CD4-positive, CD25-positive, alpha-beta regulatory T cell (primary cell): ENCODE results near the gene SVEP1. TPM values are rescaled to one million over a fixed set of nuclear protein-coding genes. Genes with fewer than 3 reads are reported as not detected.

Source experiments
- ATAC-seq, 2 donors: fragments of 150-1000 bp; cut with Tn5 transposase; one replicate each; pipeline ENCODE4 v1.10.0; 2021; ENCODE audit warnings: low read depth in 2 of 2, moderate number of reproducible peaks in 2 of 2, moderate library complexity in 1 of 2
- DNase-seq, 3 donors: peaks; one replicate each; pipeline versions ENCODE4 v3.0.0 to v3.0.0-alpha.2; 2012 to 2022; ENCODE audit warnings: mixed read lengths in 1 of 3
- H3K27ac ChIP-seq: one replicate; pipeline ENCODE4 v1.7.0; 2013; ENCODE audit warnings: mild to moderate bottlenecking, low read length; ENCODE audit not compliant: insufficient read depth, poor library complexity, severe bottlenecking
- H3K27me3 ChIP-seq: one replicate; pipeline ENCODE4 v1.7.0; 2013; ENCODE audit warnings: low read length; ENCODE audit not compliant: control insufficient read depth, insufficient read depth
- H3K36me3 ChIP-seq: one replicate; pipeline ENCODE4 v1.7.0; 2013; ENCODE audit warnings: mild to moderate bottlenecking, low read length, moderate library complexity; ENCODE audit not compliant: control insufficient read depth, insufficient read depth
- H3K4me1 ChIP-seq: 2 replicates; pipeline ENCODE4 v1.7.0; 2013; ENCODE audit warnings: mild to moderate bottlenecking, low read length; ENCODE audit not compliant: insufficient read depth, control insufficient read depth, poor library complexity, severe bottlenecking
- H3K4me3 ChIP-seq: one replicate; pipeline ENCODE4 v1.7.0; 2013; ENCODE audit warnings: low read depth, mild to moderate bottlenecking, low read length, moderate library complexity
- H3K9me3 ChIP-seq, 2 experiments: 1 replicate in 1 of 2; 2 replicates in 1 of 2; pipeline ENCODE4 v1.7.0; 2013; ENCODE audit warnings: low read length in 2 of 2, mild to moderate bottlenecking in 1 of 2, moderate library complexity in 1 of 2; ENCODE audit not compliant: control insufficient read depth in 2 of 2
- H3K27ac Mint-ChIP-seq, 3 donors: one replicate each; pipeline ENCODE4 v1.8.0; 2020 to 2022; ENCODE audit warnings: mild to moderate bottlenecking in 3 of 3, mixed read lengths in 3 of 3, moderate library complexity in 2 of 3
- H3K27me3 Mint-ChIP-seq: one replicate; pipeline ENCODE4 v1.8.0; 2022; ENCODE audit warnings: mild to moderate bottlenecking, mixed read lengths
- H3K36me3 Mint-ChIP-seq: one replicate; pipeline ENCODE4 v1.8.0; 2020; ENCODE audit warnings: mixed read lengths
- H3K4me1 Mint-ChIP-seq, 4 donors: one replicate each; pipeline ENCODE4 v1.8.0; 2020 to 2022; ENCODE audit warnings: mixed read lengths in 4 of 4, mild to moderate bottlenecking in 1 of 4
- H3K4me3 Mint-ChIP-seq, 4 donors: one replicate each; pipeline ENCODE4 v1.8.0; 2020 to 2022; ENCODE audit warnings: mild to moderate bottlenecking in 4 of 4, mixed read lengths in 4 of 4, moderate library complexity in 3 of 4
- H3K9me3 Mint-ChIP-seq, 7 donors: one replicate each; pipeline ENCODE4 v1.8.0; 2020 to 2022; ENCODE audit warnings: mixed read lengths in 7 of 7, mild to moderate bottlenecking in 3 of 7, moderate library complexity in 2 of 7
- polyA plus RNA-seq, 4 donors: library from polyadenylated mRNA; unstranded; fragments of 300-500 nt; fragmentation: Illumina TruSeq; gene quantifications; one replicate each; pipeline ENCODE4 v1.2.3, GENCODE V29; 2021
- total RNA-seq: library from RNA; stranded (reverse); gene quantifications from one replicate; pipeline ENCODE4 v1.2.3, GENCODE V29; 2022

SVEP1 gene
- total and polyA plus RNA-seq, 5 donors from 2014 or later = 0.12 TPM; not detected in 4

DNA sequence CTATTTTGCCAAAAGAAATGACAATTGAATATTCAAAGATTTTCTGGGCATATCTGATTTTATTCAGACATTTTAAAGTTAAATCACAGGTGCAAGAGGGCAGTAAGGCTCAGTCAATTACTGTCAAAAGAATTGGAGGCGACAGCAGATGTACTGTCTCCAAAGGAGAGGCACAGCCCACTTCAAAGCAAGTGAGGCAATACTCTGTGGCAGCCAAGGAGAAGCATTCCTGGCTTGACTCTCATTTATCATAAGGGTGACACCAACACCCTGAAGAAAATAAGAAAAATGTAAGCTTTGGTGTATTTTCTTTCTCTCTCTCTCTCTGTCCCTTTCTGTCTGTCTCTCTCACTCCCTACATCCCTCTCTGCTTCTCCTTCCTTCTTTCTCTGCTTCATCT is 93.3 kb downstream of the SVEP1 start:
- H3K36me3 Mint-ChIP-seq = no peaks in the 10 kb centered on the region
- H3K27ac Mint-ChIP-seq = no peak overlapping the region
- no peak for DNase-seq
- ATAC-seq = no peak
- no peaks in the 10 kb centered on the region for H3K4me1 ChIP-seq
- H3K27me3 Mint-ChIP-seq = no peaks in the 10 kb centered on the region
- H3K27ac ChIP-seq = no peak overlapping the region
- H3K9me3 ChIP-seq = no peaks in the 10 kb centered on the region
- H3K4me3 ChIP-seq = no peak overlapping the region
- peaks cover 0 to 10% (median 0%) of the 10 kb centered on the region in 7 donors for H3K9me3 Mint-ChIP-seq
- no peaks in the 10 kb centered on the region for H3K4me1 Mint-ChIP-seq
- H3K36me3 ChIP-seq = no peaks in the 10 kb centered on the region
- no peaks in the 10 kb centered on the region for H3K27me3 ChIP-seq
- no peak overlapping the region for H3K4me3 Mint-ChIP-seq

GRCh38 chr9:110479481-110479880 is 100.1 kb downstream of the SVEP1 start:
- no peak overlapping the region for H3K4me3 Mint-ChIP-seq
- H3K36me3 ChIP-seq = no peaks in the 10 kb centered on the region
- no peaks in the 10 kb centered on the region for H3K27me3 Mint-ChIP-seq
- H3K36me3 Mint-ChIP-seq = no peaks in the 10 kb centered on the region
- H3K27ac ChIP-seq = no peak overlapping the region
- no peaks in the 10 kb centered on the region for H3K4me1 Mint-ChIP-seq
- ATAC-seq (no peak), DNase-seq (no peak)
- H3K4me3 ChIP-seq = no peak overlapping the region
- H3K27ac Mint-ChIP-seq = no peak overlapping the region
- no peaks in the 10 kb centered on the region for H3K4me1 ChIP-seq
- no peaks in the 10 kb centered on the region for H3K27me3 ChIP-seq
- no peaks in the 10 kb centered on the region for H3K9me3 ChIP-seq
- peaks cover 0 to 5% (median 0%) of the 10 kb centered on the region in 7 donors for H3K9me3 Mint-ChIP-seq

- ATAC-seq = no peak
- no peak overlapping the region for H3K27ac ChIP-seq
- Mint-ChIP-seq H3K27me3 (no peaks in the 10 kb centered on the region), H3K36me3 (no peaks in the 10 kb centered on the region), H3K4me1 (no peaks in the 10 kb centered on the region), H3K4me3 (no peak overlapping the region), H3K9me3 (no peaks in the 10 kb centered on the region), H3K27ac (no peak overlapping the region)
- H3K9me3 ChIP-seq = no peaks in the 10 kb centered on the region
- H3K4me3 ChIP-seq = no peak overlapping the region
- no peak for DNase-seq
- H3K36me3 ChIP-seq = no peaks in the 10 kb centered on the region
- no peaks in the 10 kb centered on the region for H3K27me3 ChIP-seq
- no peaks in the 10 kb centered on the region for H3K4me1 ChIP-seq
Observed at GRCh38 chr9:110476251-110476650, 103.3 kb downstream of the SVEP1 start.

DNA sequence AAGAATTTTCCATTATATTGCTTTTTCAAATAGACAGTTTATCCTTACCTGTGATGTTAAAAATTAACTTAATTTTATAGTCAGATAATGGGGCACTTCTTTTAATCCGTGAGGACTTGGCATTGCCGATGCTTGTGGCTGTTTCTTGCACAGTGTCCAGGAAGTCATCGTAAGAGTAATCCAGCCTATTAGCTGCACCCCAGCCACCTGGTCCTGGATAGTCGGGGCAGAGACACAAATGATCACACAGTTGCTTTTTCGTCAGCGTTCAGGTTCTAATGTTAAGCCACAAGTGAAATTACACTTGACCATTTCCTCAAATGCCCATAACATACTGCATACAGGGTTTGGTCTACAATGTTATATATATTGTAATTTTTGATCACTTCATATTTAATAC is 107.4 kb downstream of the SVEP1 start:
- Mint-ChIP-seq H3K36me3 (no peaks in the 10 kb centered on the region), H3K27ac (no peak overlapping the region), H3K9me3 (peaks cover 0 to 2% (median 0%) of the 10 kb centered on the region in 7 donors), H3K4me1 (no peaks in the 10 kb centered on the region), H3K27me3 (no peaks in the 10 kb centered on the region), H3K4me3 (no peak overlapping the region)
- no peak overlapping the region for H3K27ac ChIP-seq
- H3K27me3 ChIP-seq = no peaks in the 10 kb centered on the region
- no peaks in the 10 kb centered on the region for H3K9me3 ChIP-seq
- ATAC-seq = no peak
- no peak overlapping the region for H3K4me3 ChIP-seq
- H3K36me3 ChIP-seq = no peaks in the 10 kb centered on the region
- DNase-seq = no peak
- H3K4me1 ChIP-seq = no peaks in the 10 kb centered on the region

GRCh38 chr9:110468950-110469349 is 110.6 kb downstream of the SVEP1 start:
- no peaks in the 10 kb centered on the region for H3K9me3 ChIP-seq
- DNase-seq (no peak), ATAC-seq (no peak)
- Mint-ChIP-seq H3K36me3 (no peaks in the 10 kb centered on the region), H3K4me1 (no peaks in the 10 kb centered on the region), H3K9me3 (peaks cover 0 to 2% (median 0%) of the 10 kb centered on the region in 7 donors), H3K27me3 (no peaks in the 10 kb centered on the region), H3K27ac (no peak overlapping the region), H3K4me3 (no peak overlapping the region)
- no peak overlapping the region for H3K27ac ChIP-seq
- H3K36me3 ChIP-seq = no peaks in the 10 kb centered on the region
- no peaks in the 10 kb centered on the region for H3K27me3 ChIP-seq
- H3K4me3 ChIP-seq = no peak overlapping the region
- H3K4me1 ChIP-seq = no peaks in the 10 kb centered on the region

- no peaks in the 10 kb centered on the region for H3K36me3 Mint-ChIP-seq
- no peak overlapping the region for H3K4me3 Mint-ChIP-seq
- H3K4me1 ChIP-seq = no peaks in the 10 kb centered on the region
- peaks cover 0 to 2% (median 0%) of the 10 kb centered on the region in 7 donors for H3K9me3 Mint-ChIP-seq
- no peak overlapping the region for H3K27ac ChIP-seq
- DNase-seq (no peak), ATAC-seq (no peak)
- no peaks in the 10 kb centered on the region for H3K27me3 Mint-ChIP-seq
- H3K9me3 ChIP-seq = no peaks in the 10 kb centered on the region
- no peaks in the 10 kb centered on the region for H3K27me3 ChIP-seq
- no peak overlapping the region for H3K4me3 ChIP-seq
- H3K27ac Mint-ChIP-seq = no peak overlapping the region
- H3K36me3 ChIP-seq = no peaks in the 10 kb centered on the region
- no peaks in the 10 kb centered on the region for H3K4me1 Mint-ChIP-seq
Observed at GRCh38 chr9:110465190-110465589, 114.4 kb downstream of the SVEP1 start.

- no peaks in the 10 kb centered on the region for H3K4me1 Mint-ChIP-seq
- Histone ChIP-seq H3K9me3 (no peaks in the 10 kb centered on the region), H3K36me3 (no peaks in the 10 kb centered on the region), H3K27ac (no peak overlapping the region), H3K4me3 (no peak overlapping the region), H3K27me3 (no peaks in the 10 kb centered on the region), H3K4me1 (no peaks in the 10 kb centered on the region)
- H3K27ac Mint-ChIP-seq = no peak overlapping the region
- H3K27me3 Mint-ChIP-seq = no peaks in the 10 kb centered on the region
- DNase-seq = no peak
- H3K4me3 Mint-ChIP-seq = no peak overlapping the region
- no peaks in the 10 kb centered on the region for H3K36me3 Mint-ChIP-seq
- H3K9me3 Mint-ChIP-seq = peaks cover 0 to 2% (median 0%) of the 10 kb centered on the region in 7 donors
- no peak for ATAC-seq
Observed at GRCh38 chr9:110464321-110464720, 115.2 kb downstream of the SVEP1 start.

DNA sequence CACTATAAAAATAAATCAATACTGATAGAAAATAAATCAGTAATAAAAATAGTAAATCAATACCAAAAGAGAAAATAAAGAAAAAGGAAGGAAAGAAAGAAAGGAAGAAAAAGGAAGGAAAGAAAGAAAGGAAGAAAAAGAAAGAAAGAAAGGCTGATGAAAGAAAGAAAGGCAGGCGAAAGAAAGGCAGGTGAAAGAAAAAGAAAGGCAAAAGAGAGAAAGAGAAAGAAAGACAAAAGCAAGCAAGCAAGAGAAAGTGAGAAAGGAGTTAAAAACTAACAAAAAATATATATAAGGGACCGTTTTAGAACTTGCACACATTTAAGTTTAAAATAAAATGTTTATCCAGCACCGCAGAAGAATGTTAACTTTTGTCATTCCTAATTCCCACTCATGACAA is 116.0 kb downstream of the SVEP1 start:
- H3K4me3 ChIP-seq = no peak overlapping the region
- H3K4me1 ChIP-seq = no peaks in the 10 kb centered on the region
- no peaks in the 10 kb centered on the region for H3K36me3 ChIP-seq
- H3K27me3 ChIP-seq = no peaks in the 10 kb centered on the region
- ATAC-seq = no peak
- H3K9me3 Mint-ChIP-seq = peaks cover 0 to 2% (median 0%) of the 10 kb centered on the region in 7 donors
- no peaks in the 10 kb centered on the region for H3K4me1 Mint-ChIP-seq
- DNase-seq = no peak
- no peaks in the 10 kb centered on the region for H3K9me3 ChIP-seq
- H3K27ac Mint-ChIP-seq = no peak overlapping the region
- H3K27me3 Mint-ChIP-seq = no peaks in the 10 kb centered on the region
- no peak overlapping the region for H3K4me3 Mint-ChIP-seq
- no peaks in the 10 kb centered on the region for H3K36me3 Mint-ChIP-seq
- no peak overlapping the region for H3K27ac ChIP-seq
